ENCODE measurements around the gene USP37.
A peak's percentile ranks its signal among the peaks of the same experiment; 100 is the strongest.
"Not testable (repeated sequence)": the region's sequence is repeated elsewhere in the genome, so short reads cannot be mapped to it uniquely, and the experiment has no call there.

Gene USP37

GRCh38 chr2:218568190-218569037 is at the start of gene USP37, which contains the start of gene CNOT9:
TSS of gene USP37 (minus strand) at chr2:218568351. CDS start at chr2:218558653, 9,698 bp downstream.
TSS of gene CNOT9 (plus strand) at chr2:218568839. CDS start at chr2:218568955, 116 bp downstream.
- DNase-seq, result peak; percentile 83

GRCh38 chr2:218615868-218616315 is 47.7 kb upstream of the USP37 start:
- no peak for DNase-seq

GRCh38 chr2:218607436-218608115 is 39.4 kb upstream of the USP37 start, which contains the start of gene PLCD4:
TSS of gene PLCD4 (plus strand) at chr2:218607899. CDS start at chr2:218615740, 7,841 bp downstream.
- DNase-seq, result peak; percentile 64

GRCh38 chr2:218605432-218605831 is 37.3 kb upstream of the USP37 start:
- no peak for DNase-seq

GRCh38 chr2:218585541-218585940 is 17.4 kb upstream of the USP37 start:
- no peak for DNase-seq

GRCh38 chr2:218583983-218584850 is 16.1 kb upstream of the USP37 start:
- no peak for DNase-seq

GRCh38 chr2:218582076-218582475 is 13.9 kb upstream of the USP37 start:
- peak; percentile 48 for DNase-seq

GRCh38 chr2:218578272-218578877 is 10.2 kb upstream of the USP37 start:
- no peak for DNase-seq

GRCh38 chr2:218577482-218578220 is 9.5 kb upstream of the USP37 start:
- no peak for DNase-seq

- no peak for DNase-seq
Observed at GRCh38 chr2:218576854-218577253, 8.7 kb upstream of the USP37 start.

GRCh38 chr2:218570850-218571249 is 2.7 kb upstream of the USP37 start:
- DNase-seq, result no peak

GRCh38 chr2:218569661-218570500 is 1.7 kb upstream of the USP37 start:
- no peak for DNase-seq

GRCh38 chr2:218569038-218569431 is 884 bp upstream of the USP37 start:
- DNase-seq, result peak; percentile 44

- DNase-seq, result no peak
Observed at GRCh38 chr2:218567797-218568189, 358 bp downstream of the USP37 start.

GRCh38 chr2:218566296-218566695 is 1.9 kb downstream of the USP37 start:
- no peak for DNase-seq

- DNase-seq, result no peak
Observed at GRCh38 chr2:218564056-218564455, 4.1 kb downstream of the USP37 start.

- no peak for DNase-seq
Observed at GRCh38 chr2:218558986-218559385, 9.2 kb downstream of the USP37 start.

GRCh38 chr2:218557941-218558340 is 10.2 kb downstream of the USP37 start:
- no peak for DNase-seq

GRCh38 chr2:218555527-218555926 is 12.6 kb downstream of the USP37 start:
- no peak for DNase-seq

GRCh38 chr2:218554225-218554624 is 13.9 kb downstream of the USP37 start:
- not testable (repeated sequence) for DNase-seq

- DNase-seq, result no peak
Observed at GRCh38 chr2:218547978-218548377, 20.2 kb downstream of the USP37 start.

All from NCI-H226 (cell line).